GM12878 (cell line): Measurements from ENCODE around the gene NOP53. TPM values are rescaled to one million over a fixed set of nuclear protein-coding genes. Genes with fewer than 3 reads are reported as not detected.

Experiments
- BRCA1 ChIP-seq: IDR thresholded peaks from 2 replicates; pipeline ENCODE4 v1.6.1; 2011; ENCODE audit warnings: low read depth, low read length, improper control_type of control experiment
- EED ChIP-seq: sonication (generic); IDR thresholded peaks from 2 replicates; pipeline ENCODE4 v1.6.1; 2016; ENCODE audit warnings: antibody characterized with exemption, low read depth
- EZH2 ChIP-seq: IDR thresholded peaks from 2 replicates; pipeline ENCODE4 v1.6.1; 2012; ENCODE audit warnings: low read depth, mild to moderate bottlenecking, control low read depth, inconsistent platforms, low read length, borderline replicate concordance; ENCODE audit not compliant: control insufficient read depth
- JUNB ChIP-seq: IDR thresholded peaks from 2 replicates; pipeline ENCODE4 v1.6.1; 2016; ENCODE audit warnings: antibody characterized with exemption, mild to moderate bottlenecking
- KAT2A ChIP-seq: conservative IDR thresholded peaks from 2 replicates; pipeline ENCODE4 v1.6.1; 2011; ENCODE audit warnings: low read depth, low read length; ENCODE audit not compliant: control insufficient read depth
- NFXL1 ChIP-seq: fragments of 450-650 bp; IDR thresholded peaks from 2 replicates; pipeline ENCODE4 v1.6.1; 2017; ENCODE audit warnings: antibody characterized with exemption, mild to moderate bottlenecking, borderline replicate concordance
- NKRF ChIP-seq: fragments of 450-650 bp; conservative IDR thresholded peaks from 2 replicates; pipeline ENCODE4 v1.6.1; 2017; ENCODE audit warnings: mild to moderate bottlenecking, moderate library complexity
- PKNOX1 ChIP-seq: fragments of 450-650 bp; IDR thresholded peaks from 2 replicates; pipeline ENCODE4 v1.6.1; 2016; ENCODE audit warnings: mild to moderate bottlenecking
- RAD51 ChIP-seq: fragments of 450-650 bp; IDR thresholded peaks from 2 replicates; pipeline ENCODE4 v1.6.1; 2016; ENCODE audit warnings: moderate library complexity, mild to moderate bottlenecking, inconsistent platforms
- RB1 ChIP-seq: fragments of 450-650 bp; formaldehyde crosslinking; IDR thresholded peaks from 2 replicates; pipeline ENCODE4 v1.6.1; 2017; ENCODE audit warnings: mild to moderate bottlenecking, borderline replicate concordance
- SMC3 ChIP-seq: IDR thresholded peaks from 2 replicates; pipeline ENCODE4 v1.6.1; 2011; ENCODE audit warnings: low read length, improper control_type of control experiment, borderline replicate concordance
- SREBF2 ChIP-seq: IDR thresholded peaks from 2 replicates; pipeline ENCODE4 v1.6.1; 2012; ENCODE audit warnings: mild to moderate bottlenecking, low read length
- STAT1 ChIP-seq: fragments of 450-650 bp; conservative IDR thresholded peaks from 2 replicates; pipeline ENCODE4 v1.6.1; 2014; ENCODE audit warnings: antibody characterized with exemption, mild to moderate bottlenecking
- TBL1XR1 ChIP-seq: IDR thresholded peaks from 2 replicates; pipeline ENCODE4 v1.6.1; 2012; ENCODE audit warnings: low read depth, low read length, improper control_type of control experiment
- WRNIP1 ChIP-seq: IDR thresholded peaks from 2 replicates; pipeline ENCODE4 v1.6.1; 2011; ENCODE audit warnings: low read depth, low read length, improper control_type of control experiment, borderline replicate concordance
- ZNF274 ChIP-seq: IDR thresholded peaks from one replicate; pipeline ENCODE4 v1.8.0; 2011; ENCODE audit not compliant: insufficient read length, insufficient read depth
- polyA plus RNA-seq, 11 experiments: library from polyadenylated mRNA; depleted of rRNA in 4 of 11; unstranded in 6 of 11; stranded (reverse) in 5 of 11; fragments of >200 nt; fragmentation: Nextera tagmentation in 4 of 11; fragmentation: Illumina TruSeq in 1 of 11; extraction: Ambion mirVana in 4 of 11; extraction: Trizol in 1 of 11; gene quantifications; 1 replicate in 1 of 11; 2 replicates in 10 of 11; pipeline versions ENCODE4 v1.2.1 to v1.2.3, GENCODE V29; 2011 to 2016; ENCODE audit warnings: inconsistent platforms in 2 of 11, missing spikeins in 2 of 11, low read depth in 1 of 11
- total RNA-seq, 4 experiments: library from RNA; depleted of rRNA in 3 of 4; stranded (reverse); fragments of >200 nt in 3 of 4; fragmentation: Illumina TruSeq in 1 of 4; extraction: Trizol in 1 of 4; gene quantifications; 2 replicates each; pipeline versions ENCODE4 v1.2.1 to v1.2.3, GENCODE V29; 2013 to 2021
- TF ChIP-seq, protein P1 (sequence below): fragments of 450-650 bp; IDR thresholded peaks from 2 replicates; pipeline ENCODE4 v1.6.1; 2016; ENCODE audit warnings: mild to moderate bottlenecking, moderate library complexity, borderline replicate concordance
- TF ChIP-seq, protein P2 (sequence below): fragments of 450-650 bp; IDR thresholded peaks from 2 replicates; pipeline ENCODE4 v1.6.1; 2017; ENCODE audit warnings: low read depth, mild to moderate bottlenecking, moderate library complexity

Gene NOP53
- total and polyA plus RNA-seq, 10 of the 15 experiments (the other 5 are each of a cell fraction or from before 2014, with no cell fraction given): 6.0 to 386 (median 167) TPM

GRCh38 chr19:47761566-47761965 lies 16.2 kb downstream of the NOP53 start (continued):
- TF ChIP-seq, protein P1, sequence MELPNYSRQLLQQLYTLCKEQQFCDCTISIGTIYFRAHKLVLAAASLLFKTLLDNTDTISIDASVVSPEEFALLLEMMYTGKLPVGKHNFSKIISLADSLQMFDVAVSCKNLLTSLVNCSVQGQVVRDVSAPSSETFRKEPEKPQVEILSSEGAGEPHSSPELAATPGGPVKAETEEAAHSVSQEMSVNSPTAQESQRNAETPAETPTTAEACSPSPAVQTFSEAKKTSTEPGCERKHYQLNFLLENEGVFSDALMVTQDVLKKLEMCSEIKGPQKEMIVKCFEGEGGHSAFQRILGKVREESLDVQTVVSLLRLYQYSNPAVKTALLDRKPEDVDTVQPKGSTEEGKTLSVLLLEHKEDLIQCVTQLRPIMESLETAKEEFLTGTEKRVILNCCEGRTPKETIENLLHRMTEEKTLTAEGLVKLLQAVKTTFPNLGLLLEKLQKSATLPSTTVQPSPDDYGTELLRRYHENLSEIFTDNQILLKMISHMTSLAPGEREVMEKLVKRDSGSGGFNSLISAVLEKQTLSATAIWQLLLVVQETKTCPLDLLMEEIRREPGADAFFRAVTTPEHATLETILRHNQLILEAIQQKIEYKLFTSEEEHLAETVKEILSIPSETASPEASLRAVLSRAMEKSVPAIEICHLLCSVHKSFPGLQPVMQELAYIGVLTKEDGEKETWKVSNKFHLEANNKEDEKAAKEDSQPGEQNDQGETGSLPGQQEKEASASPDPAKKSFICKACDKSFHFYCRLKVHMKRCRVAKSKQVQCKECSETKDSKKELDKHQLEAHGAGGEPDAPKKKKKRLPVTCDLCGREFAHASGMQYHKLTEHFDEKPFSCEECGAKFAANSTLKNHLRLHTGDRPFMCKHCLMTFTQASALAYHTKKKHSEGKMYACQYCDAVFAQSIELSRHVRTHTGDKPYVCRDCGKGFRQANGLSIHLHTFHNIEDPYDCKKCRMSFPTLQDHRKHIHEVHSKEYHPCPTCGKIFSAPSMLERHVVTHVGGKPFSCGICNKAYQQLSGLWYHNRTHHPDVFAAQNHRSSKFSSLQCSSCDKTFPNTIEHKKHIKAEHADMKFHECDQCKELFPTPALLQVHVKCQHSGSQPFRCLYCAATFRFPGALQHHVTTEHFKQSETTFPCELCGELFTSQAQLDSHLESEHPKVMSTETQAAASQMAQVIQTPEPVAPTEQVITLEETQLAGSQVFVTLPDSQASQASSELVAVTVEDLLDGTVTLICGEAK: no peak
- TF ChIP-seq SREBF2 (no peak), PKNOX1 (no peak), NFXL1 (no peak), JUNB (peak; percentile 43; the same call in 1 of the 2 replicates), EED (0 out of 2 replicates have a peak, but pooled peaks have one; percentile 30), ZNF274 (no peak), EZH2 (no peak), TBL1XR1 (no peak), SMC3 (no peak), STAT1 (no peak), WRNIP1 (no peak), NKRF (no peak), RAD51 (no peak), KAT2A (no peak), BRCA1 (no peak), RB1 (no peak)
- TF ChIP-seq, protein P2, sequence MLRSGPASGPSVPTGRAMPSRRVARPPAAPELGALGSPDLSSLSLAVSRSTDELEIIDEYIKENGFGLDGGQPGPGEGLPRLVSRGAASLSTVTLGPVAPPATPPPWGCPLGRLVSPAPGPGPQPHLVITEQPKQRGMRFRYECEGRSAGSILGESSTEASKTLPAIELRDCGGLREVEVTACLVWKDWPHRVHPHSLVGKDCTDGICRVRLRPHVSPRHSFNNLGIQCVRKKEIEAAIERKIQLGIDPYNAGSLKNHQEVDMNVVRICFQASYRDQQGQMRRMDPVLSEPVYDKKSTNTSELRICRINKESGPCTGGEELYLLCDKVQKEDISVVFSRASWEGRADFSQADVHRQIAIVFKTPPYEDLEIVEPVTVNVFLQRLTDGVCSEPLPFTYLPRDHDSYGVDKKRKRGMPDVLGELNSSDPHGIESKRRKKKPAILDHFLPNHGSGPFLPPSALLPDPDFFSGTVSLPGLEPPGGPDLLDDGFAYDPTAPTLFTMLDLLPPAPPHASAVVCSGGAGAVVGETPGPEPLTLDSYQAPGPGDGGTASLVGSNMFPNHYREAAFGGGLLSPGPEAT: no peak
